NCI-H748 (cell line): ENCODE results near the gene ITGA7.

Source experiments
- DNase-seq: peaks from one replicate; lab custom pipeline; 2025; ENCODE audit not compliant: unreplicated experiment; lab: John Stamatoyannopoulos, UW

ITGA7 gene

GRCh38 chr12:55720071-55720564 lies 12.4 kb upstream of the ITGA7 start, which contains the start of gene RDH5:
Gene RDH5, plus strand, starts transcription at chr12:55720393. Its CDS starts 792 bp downstream, at chr12:55721185.
- no peak for DNase-seq

- DNase-seq = no peak
These were observed 11.7 kb upstream of the ITGA7 start for GRCh38 chr12:55719371-55719770.

DNA sequence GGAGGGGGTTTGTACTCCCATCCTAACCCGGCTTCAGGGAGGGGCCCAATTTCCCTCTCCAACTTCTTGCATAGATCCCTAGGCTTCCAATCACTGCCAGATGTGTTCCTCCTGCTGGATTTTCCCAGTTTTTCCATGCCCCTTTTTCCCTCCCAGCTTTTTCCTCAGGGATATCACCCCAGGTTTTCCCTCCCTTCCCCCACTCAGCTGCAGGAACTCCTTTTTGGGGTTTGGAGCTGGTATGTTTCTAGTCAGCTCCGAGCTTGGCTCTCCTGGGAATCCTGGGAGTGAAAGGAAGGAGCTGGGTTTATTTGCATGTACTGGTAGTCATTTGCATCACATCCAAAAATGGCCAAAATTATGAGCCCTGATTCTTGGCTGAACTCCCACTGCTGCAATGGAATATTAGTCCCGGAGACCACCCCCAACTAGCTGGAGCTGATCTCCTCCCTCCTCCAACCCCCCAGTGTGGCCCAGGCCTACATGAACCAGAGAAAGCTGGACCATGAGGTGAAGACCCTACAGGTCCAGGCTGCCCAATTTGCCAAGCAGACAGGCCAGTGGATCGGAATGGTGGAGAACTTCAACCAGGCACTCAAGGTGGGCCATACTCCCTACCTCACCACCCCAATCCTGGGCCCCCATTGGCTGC lies 11.0 kb upstream of the ITGA7 start:
- DNase-seq = no peak

- DNase-seq = no peak
These were observed 10.3 kb upstream of the ITGA7 start for GRCh38 chr12:55718015-55718414.

DNA sequence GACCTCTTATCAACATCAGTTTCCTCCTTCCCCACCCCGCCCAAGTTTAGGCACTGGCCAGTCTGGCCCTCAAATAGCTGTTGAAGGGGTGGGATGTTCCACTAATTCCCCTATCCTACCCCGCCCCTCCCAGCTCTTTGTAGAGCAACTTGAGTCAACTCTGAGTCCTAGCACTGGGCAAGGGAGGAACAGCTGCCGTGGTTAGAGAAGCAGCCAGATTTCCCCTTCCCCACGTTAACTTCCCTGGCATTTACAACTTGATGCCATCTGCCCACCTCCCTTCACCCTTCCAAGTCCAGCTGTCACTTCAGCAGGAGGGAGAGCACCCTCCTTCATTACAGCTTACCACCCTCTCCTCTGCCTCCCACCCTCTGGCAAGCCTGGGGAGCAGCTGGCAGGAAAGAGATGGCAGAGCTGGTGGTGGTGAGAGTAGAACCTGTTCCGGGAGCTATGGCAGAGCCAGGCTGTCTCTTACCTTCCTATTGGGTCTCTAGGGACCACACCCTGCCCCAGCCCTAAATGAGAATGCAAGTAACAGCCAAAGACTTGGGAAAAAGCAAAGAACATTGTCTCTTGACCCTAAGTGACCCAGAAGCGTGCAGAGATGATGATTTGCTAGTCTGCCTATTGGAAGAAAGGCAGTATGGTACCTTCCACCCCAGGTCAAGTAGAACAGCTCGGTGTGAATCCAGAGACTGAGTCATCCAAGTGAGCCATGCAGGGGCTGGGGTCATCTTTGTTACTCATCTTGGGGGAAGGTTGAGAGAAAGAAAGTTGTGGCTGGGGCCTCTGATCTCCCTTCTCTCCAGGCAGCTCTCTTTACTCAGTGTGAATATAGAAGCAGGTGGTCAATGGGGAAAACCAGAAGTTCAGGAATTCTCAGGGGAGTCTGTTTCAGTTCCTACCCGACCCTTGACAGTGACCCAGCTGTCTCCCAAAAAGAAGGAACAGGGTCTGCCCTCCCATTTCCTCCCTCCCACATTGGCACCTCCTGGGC lies 9.6 kb upstream of the ITGA7 start:
- no peak for DNase-seq

DNA sequence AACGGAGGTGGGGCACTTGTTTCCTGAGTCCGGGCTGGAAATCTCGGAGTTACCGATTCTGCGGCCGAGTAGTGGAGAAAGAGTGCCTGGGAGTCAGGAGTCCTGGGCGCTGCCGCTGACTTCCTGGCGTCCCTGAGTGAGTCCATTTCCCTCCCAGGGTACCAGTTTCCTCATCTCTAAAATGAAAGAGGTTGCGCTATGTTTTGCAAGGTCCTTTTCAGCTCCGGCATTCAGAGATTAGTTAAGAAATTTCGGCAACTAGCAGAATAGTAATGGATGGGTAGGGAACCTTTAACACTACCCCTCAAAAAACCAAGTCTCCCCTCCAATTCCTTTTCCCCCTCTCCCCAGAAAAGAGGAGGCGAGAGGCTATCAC lies 8.9 kb upstream of the ITGA7 start:
- no peak for DNase-seq

DNA sequence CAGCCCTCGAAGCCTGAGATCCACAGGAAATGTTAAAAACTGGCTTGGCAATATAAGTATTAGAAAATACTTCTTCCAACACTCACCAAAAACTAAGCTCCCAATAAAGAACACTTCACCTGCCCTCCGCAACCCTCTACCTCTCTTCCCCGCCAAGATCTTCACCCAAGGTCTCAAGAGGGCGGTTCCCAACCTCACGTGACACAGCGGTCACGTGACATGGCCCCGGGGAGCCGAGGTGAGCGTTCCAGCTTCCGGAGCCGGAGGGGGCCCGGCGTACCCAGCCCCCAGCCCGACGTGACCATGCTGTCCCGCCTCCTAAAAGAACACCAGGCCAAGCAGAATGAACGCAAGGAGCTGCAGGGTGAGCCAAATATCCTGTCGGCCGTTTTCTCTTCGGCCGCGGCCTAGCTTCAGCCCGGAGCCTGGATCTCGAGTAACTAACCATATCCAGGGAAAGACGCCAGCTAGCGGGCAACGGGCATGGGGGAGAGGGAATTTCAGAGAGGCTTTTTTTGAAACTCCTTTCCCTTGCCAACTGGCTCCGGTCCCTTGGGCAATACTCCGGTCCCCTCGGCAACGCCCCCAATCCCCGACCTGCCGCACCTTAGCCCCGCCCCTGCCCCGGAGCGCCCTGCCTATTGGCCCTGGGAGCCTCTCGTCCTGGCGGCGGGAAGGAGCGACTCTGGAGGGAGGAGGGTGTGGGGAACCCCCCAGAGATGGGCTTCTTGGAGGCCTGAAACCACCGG lies 8.3 kb upstream of the ITGA7 start, which contains the start of gene BLOC1S1:
Gene BLOC1S1, plus strand, starts transcription at position 214 of the 749 bp plus-strand sequence. Its CDS starts 6 bp downstream, at position 220.
- DNase-seq = peak; percentile 97

DNA sequence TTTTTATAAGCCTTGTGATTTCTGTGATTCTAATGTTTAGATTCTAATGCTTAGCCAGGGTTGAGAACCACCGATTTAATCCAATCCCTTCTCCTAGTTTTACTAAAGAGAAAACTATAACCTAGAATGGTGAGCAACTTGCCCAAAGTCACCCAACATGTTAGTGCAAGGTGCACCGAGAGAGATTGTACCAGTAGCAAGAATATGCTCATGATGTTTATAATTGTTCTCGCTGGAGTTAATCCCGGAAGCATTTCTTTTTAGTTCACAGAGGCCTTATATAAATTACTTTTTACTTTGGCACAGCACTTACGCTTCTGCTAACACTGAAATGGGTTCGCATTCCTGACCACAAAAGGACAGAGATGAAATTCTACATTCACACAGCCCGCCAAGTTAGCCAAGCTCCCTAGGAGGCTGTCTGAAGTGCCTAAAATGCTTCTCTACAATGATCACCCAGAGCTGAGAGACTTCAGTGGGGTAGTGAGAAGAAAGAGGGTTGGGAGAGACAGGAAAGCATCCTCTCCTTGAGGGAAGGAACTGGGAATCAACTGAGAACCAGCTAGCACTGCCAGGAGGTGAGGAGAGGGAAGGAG lies 7.6 kb upstream of the ITGA7 start:
- no peak for DNase-seq

DNA sequence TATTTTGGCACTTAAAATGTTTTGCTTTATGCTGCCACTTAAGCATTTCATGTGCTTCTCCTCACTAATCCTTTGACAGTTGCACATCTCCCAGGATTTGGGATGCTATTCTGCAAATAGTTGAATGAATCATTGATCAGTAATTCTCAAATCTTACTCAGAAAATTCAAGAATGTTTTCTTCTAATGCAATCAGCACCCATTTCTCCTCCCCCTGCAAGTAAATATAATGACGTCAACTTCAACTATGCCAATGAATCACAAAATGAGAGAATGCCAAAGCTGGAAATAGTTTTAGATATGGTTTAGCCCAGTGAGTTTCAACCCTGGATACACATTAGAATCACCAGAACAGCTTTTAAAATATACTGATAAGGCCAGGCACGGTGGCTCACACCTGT lies 6.0 kb upstream of the ITGA7 start:
- DNase-seq = no peak

GRCh38 chr12:55712700-55713415 lies 5.2 kb upstream of the ITGA7 start:
- no peak for DNase-seq

- DNase-seq = no peak
These were observed 4.3 kb upstream of the ITGA7 start for GRCh38 chr12:55711786-55712553.

GRCh38 chr12:55708695-55709233 lies 1.1 kb upstream of the ITGA7 start:
- no peak for DNase-seq

- DNase-seq = peak; percentile 59
These were observed 459 bp downstream of the ITGA7 start for GRCh38 chr12:55707219-55707671.

DNA sequence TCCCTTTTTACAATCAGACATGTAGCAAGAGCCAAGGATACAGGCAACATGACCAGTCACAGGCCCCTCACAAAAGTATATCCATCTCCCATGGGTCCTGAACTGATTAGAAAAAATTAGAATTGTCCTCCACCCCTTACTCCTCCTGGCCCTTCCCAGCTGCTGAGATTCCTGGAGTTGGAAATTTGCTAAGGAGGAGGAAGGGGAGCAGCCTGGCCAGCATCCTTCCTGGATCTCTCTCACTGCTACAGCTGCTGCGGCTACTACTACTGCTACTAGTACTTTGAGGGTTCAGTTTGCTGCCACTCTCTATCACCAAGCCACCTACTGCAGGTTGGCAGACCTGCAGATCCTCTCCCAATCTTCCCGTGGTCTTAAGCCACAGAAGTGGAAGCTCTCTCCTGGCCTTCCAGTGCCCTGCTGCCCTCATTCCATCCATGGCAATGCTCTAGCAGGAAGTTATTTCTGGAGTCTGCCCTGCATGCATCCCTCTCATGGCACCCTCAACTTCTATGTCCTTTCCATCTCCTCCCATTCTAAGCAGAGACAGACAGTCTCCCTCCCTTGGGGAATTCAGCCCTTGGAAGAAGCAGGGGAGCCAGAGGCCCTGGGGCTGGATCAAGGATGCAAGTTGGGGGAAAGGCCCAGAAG lies 1.0 kb downstream of the ITGA7 start:
- no peak for DNase-seq

GRCh38 chr12:55705782-55706402 lies 1.8 kb downstream of the ITGA7 start:
- DNase-seq = peak; percentile 37

- DNase-seq = no peak
These were observed 2.6 kb downstream of the ITGA7 start for GRCh38 chr12:55704824-55705718.
